Measurements from ENCODE around the gene PHF21A.
"Not testable (repeated sequence)": the region's sequence is repeated elsewhere in the genome, so short reads cannot be mapped to it uniquely, and the experiment has no call there.

Gene PHF21A

GRCh38 chr11:45919806-45920530, 201.3 kb downstream of the PHF21A start:
- DNase-seq = no peak

- DNase-seq = no peak
Measured at GRCh38 chr11:45918962-45919675, 202.1 kb downstream of the PHF21A start.

GRCh38 chr11:45918331-45918941, 202.8 kb downstream of the PHF21A start:
- DNase-seq = peak; percentile 73

DNA sequence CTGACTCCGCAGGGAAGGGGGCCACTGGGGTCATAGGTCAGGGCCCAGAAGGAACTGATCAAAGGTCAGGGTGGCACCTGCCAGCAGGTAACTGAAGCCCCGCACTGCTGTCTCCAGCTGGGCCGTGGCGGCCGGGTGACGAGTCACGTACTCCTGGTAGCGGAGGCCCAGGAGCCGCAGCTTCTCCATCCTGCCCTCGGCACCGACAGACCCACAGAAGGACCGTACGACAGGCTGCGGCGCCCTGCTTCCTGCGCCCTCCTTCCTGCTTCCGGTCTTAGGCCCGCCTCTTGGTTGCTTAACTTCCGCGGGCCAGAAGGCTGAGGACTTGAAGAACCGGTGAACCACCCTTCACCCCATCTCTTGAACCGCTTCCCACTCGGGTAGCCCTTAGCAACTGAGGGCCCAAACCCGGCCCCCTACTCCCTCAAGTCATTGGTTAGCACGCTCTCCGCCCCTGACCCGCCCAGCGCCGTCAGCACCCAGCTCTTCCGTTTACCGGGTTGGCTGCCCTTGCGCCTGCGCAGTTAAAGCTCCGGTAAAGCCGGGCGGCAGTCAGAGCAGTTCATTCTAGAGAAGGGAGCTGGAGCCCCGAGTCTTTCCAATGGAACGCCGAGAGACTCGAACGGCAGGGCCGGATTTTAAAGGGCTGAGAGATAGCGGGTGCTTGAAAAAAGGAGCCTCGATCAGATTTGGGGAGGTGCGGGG, 203.5 kb downstream of the PHF21A start, which contains the start of gene PEX16:
PEX16 (minus strand) TSS at position 255 of the 708 bp plus-strand sequence; CDS start at position 189, 66 bp downstream.
- DNase-seq = peak; percentile 100

DNA sequence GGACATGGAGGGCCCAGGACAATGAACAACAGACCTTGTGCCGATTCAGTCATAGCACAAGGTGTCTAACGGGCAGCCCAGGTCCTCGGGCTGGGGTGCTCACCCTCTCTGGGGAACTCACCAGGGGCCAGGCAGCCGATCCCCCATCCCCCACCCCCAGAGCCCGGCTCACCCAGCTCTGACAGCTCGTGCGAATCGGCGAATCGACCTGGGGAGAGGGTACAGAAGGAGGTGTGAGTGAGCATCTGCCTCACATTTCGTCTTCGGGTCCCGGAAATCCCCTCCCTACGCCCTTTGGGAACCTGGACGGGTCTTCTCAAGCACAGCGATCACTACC, 204.0 kb downstream of the PHF21A start:
- DNase-seq = no peak

DNA sequence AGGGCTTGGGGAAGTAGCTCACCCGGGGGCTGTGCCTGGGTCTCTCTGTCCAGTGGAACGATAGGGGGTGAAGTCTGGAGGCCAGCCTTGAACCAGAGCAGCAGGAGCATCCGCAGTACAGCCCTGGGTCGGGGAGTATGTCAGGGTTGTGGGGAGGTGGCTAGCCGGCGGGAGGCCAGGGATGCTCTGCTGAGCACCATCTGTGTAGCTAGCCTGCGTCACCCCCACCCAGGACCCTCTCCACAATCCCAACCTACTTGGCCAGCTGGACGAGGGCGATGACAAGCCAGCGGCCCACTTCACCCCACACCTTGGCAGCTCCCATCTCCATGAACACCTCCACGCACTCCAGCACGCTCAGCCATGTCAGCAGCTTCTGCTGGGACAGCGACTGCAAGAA, 205.8 kb downstream of the PHF21A start:
- no peak for DNase-seq

DNA sequence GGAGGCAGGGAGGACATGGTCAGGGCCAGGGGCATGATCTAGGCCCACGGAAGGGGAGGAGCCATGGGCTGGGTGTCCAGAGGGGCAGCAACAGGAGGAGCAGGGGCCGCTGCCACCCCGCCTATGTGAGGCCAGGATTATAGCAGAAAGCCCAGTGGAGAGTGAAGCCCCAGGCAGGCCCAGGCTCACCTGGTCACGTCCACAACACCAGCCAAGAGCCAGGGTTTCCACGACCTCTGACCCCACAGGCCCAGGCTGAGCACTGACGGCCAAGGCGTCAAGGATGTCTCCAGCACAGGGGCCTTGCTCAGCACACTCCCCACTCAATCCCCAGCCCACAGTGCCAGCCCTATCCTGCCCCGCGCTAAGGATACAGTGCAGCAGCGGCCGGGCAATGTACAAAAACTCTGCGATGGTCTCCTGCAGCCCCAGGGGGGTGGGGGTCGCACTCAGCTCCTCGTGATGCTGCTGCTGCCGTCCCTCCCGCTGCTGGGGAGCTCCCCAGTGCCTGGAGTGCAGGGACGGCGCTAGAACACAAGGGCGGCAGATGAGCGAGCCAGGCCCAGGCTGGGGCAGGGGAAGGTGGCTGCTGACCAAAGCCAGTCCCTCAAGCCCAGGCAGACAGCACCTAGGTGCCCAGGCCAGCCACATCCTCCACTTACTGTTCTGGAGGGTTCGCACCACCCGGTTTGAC, 207.2 kb downstream of the PHF21A start:
- DNase-seq = no peak

DNA sequence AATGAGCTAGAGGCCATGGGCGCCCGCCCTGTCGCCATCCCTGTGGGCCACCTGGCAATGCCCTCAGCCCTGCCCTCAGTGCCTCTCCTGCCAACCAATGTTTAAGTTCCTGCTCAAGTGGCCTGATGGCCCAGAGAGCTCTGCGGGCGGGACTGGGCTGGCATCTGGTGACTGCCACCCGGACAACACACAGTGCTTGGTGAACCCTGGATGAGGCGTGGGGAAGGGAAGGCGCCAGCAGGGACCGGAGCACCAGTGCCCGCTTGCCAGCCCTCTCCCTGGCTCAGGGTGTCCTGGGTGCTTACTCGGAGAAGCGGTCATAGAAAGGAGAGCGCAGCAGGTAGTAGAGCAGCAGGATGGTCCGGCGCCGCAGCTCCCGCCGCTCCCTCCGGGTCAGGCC, 207.7 kb downstream of the PHF21A start:
- DNase-seq = no peak

DNA sequence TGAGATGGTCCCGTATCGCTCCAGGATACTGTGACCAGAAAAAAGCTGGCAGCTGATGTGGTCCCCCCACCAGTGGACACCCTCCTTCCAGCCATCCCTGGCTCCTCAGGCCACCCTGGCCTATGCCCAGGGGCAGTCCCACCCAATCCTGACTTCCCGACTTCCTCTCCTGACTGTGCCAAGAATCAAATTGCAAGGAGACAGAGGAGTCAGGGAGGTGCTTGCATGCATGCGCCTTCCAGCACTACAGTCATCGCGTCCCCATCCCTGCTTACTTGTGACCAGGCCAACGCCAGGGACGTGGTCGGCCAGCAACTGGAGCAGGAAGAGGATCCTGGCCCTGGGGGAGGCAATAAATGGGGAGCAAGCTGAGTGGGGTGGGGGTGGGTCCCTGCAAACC, 210.6 kb downstream of the PHF21A start:
- no peak for DNase-seq

GRCh38 chr11:45909594-45910475, 211.4 kb downstream of the PHF21A start:
- DNase-seq = no peak

- DNase-seq = no peak
Measured at GRCh38 chr11:45907911-45908370, 213.3 kb downstream of the PHF21A start.

- no peak for DNase-seq
Measured at GRCh38 chr11:45906965-45907611, 214.2 kb downstream of the PHF21A start, which contains the start of gene FREY1. TSS of gene FREY1 (minus strand) at chr11:45907271. CDS start at chr11:45907245, 26 bp downstream.

- no peak for DNase-seq
Measured at GRCh38 chr11:45906096-45906682, 215.1 kb downstream of the PHF21A start.

DNA sequence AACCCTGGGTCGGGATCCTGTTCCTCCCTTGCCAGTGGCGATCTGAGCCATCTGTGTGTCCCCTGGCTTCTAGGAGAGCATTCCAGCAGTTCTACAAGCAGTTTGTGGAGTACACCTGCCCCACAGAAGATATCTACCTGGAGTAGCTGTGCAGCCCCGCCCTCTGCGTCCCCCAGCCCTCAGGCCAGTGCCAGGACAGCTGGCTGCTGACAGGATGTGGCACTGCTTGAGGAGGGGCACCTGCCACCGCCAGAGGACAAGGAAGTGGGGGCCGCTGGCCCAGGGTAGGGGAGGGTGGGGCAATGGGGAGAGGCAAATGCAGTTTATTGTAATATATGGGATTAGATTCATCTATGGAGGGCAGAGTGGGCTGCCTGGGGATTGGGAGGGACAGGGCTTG, 215.7 kb downstream of the PHF21A start:
- not testable (repeated sequence) for DNase-seq

DNA sequence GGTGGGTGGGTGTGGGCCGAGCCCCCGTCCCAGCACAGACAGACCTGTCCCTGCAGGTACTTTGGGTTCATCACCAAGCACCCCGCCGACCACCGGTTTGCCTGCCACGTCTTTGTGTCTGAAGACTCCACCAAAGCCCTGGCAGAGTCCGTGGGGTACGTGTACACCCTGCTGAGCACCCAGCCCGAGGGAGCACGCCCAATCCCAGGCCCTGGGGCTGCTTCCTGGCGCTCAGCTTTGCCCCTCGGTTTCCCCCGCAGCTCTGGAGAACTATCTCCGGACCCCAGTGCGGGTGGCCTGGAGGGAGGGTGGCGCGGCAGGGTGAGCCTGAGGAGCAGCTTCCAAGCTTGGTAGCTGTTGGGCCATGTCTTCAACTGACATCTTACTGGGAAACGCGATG, 216.2 kb downstream of the PHF21A start:
- no peak for DNase-seq

DNA sequence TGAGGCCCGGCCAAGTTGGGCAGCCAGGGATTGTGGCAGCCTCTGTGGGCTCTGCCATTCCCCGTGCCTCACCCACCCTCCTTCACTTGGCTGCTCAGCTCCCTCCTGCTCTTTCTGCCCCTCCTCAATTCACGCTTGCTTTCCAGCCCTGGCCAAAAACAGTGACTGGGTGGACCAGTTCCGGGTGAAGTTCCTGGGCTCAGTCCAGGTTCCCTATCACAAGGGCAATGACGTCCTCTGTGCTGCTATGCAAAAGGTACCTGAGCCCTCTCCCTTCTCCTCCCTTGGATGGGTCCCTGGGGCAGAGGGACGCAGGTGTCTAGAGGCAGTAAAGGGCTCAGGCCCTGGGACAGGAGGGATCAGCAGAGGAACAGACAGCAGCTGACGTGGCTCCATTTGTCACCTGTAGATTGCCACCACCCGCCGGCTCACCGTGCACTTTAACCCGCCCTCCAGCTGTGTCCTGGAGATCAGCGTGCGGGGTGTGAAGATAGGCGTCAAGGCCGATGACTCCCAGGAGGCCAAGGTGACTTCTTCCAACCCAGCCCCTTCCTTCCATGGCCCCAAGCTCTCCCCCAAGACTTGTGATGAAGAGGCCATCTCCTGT, 216.8 kb downstream of the PHF21A start:
- DNase-seq = no peak

DNA sequence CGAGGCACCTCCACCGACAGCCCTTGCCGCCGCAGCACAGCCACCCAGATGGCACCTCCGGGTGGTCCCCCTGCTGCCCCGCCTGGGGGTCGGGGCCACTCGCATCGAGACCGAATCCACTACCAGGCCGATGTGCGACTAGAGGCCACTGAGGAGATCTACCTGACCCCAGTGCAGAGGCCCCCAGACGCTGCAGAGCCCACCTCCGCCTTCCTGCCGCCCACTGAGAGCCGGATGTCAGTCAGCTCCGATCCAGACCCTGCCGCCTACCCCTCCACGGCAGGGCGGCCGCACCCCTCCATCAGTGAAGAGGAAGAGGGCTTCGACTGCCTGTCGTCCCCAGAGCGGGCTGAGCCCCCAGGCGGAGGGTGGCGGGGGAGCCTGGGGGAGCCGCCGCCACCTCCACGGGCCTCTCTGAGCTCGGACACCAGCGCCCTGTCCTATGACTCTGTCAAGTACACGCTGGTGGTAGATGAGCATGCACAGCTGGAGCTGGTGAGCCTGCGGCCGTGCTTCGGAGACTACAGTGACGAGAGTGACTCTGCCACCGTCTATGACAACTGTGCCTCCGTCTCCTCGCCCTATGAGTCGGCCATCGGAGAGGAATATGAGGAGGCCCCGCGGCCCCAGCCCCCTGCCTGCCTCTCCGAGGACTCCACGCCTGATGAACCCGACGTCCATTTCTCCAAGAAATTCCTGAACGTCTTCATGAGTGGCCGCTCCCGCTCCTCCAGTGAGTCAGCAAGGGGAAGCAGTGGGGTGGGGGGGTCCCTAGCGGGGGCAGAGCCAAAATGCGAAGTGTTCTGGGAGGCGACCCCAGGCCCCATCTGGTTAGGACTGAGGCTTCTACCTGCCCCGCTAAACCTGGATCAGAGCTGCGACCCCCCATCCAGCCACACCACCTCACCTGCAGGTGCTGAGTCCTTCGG, 218.5 kb downstream of the PHF21A start:
- no peak for DNase-seq

DNA sequence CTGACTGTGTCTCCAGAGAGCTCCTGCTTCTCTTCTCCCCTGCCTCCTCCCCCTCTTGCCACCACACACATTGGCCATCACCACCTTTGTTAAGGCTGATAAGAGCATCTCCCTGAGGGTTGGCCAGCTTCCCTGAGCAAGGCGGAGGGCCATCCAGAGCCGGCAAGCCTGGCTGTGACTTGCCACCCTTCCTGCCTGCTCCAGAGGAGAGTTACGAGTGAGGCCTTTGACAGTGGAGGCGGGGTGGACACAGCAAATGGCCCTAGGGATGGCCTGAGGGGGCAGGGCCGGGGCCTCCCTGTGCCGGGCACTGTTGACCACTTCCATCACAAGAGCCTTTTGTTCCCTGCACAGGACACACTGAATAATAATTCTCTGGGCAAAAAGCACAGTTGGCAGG, 219.6 kb downstream of the PHF21A start:
- DNase-seq = no peak
